Hepatocyte (in vitro differentiated cells): ENCODE measurements around the gene GTF2A2.
"Not testable (repeated sequence)": the region's sequence is repeated elsewhere in the genome, so short reads cannot be mapped to it uniquely, and the experiment has no call there.

Experiments used
- CTCF ChIP-seq: fragments of 200-600 bp; sonication (generic); IDR thresholded peaks from 2 replicates; pipeline ENCODE4 v1.5.1; 2016; ENCODE audit warnings: antibody characterized with exemption, mild to moderate bottlenecking; ENCODE audit not compliant: poor library complexity
- EZH2 ChIP-seq: fragments of 200-600 bp; sonication (generic); IDR thresholded peaks from 2 replicates; pipeline ENCODE4 v1.6.1; 2016; ENCODE audit warnings: antibody characterized with exemption, mild to moderate bottlenecking, borderline replicate concordance
- EZH2phosphoT487 ChIP-seq: fragments of 200-600 bp; sonication (generic); IDR thresholded peaks from one replicate; pipeline ENCODE4 v1.6.1; 2018; ENCODE audit warnings: antibody characterized with exemption, mild to moderate bottlenecking, low read depth, moderate library complexity; ENCODE audit not compliant: unreplicated experiment, severe bottlenecking

GRCh38 chr15:59698065-59698464, 40.8 kb upstream of the GTF2A2 start:
- not testable (repeated sequence) for TF ChIP-seq EZH2phosphoT487, CTCF, EZH2
